HG02885 (cell line): ENCODE data around the gene CNIH1.
"Not testable (repeated sequence)": the region's sequence is repeated elsewhere in the genome, so short reads cannot be mapped to it uniquely, and the experiment has no call there.

Source experiments
- ATAC-seq: cut with Tn5 transposase; IDR thresholded peaks from one replicate; pipeline ENCODE4 v1.9.1; 2021; ENCODE audit warnings: mild to moderate bottlenecking; ENCODE audit not compliant: unreplicated experiment, poor library complexity

CNIH1 gene

DNA sequence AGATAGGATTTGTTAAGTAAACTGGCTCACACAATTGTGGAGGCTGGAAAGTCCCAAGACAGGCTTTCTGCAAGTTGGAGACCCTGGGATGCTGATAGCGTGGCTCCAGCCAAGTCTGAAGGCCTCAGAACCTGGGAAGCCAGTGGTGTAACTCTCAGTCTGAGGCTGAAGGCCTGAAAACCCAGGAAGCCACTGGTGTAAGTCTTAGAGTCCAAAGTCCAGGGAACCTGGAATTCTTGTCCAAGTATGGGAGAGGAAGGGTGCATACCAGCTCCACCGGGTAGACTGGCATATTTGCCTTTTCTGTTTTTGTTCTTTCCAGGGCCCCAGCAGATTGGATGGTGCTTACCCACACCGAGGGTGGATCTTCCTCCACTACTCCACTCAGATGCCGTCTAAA, 29.5 kb upstream of the CNIH1 start:
- no peak for ATAC-seq

DNA sequence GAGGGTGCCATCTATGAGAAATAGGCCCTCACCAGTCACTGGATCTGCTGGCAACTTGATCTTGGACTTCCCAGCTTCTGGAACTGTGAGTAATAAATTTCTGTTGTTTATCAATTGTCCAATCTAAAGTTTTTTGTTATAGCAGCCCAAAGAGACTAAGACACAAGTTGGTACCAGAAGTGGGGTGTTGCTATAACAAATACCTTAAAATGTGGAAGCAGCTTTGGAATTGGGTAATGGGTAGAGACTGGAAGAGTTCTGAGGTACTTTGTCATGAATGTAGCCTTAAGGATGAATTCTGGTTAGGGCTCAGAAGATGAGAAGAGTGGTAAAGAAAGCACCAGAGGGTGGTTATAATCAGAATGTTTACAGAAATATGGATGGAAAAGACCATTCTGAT, 26.1 kb upstream of the CNIH1 start:
- ATAC-seq = no peak

DNA sequence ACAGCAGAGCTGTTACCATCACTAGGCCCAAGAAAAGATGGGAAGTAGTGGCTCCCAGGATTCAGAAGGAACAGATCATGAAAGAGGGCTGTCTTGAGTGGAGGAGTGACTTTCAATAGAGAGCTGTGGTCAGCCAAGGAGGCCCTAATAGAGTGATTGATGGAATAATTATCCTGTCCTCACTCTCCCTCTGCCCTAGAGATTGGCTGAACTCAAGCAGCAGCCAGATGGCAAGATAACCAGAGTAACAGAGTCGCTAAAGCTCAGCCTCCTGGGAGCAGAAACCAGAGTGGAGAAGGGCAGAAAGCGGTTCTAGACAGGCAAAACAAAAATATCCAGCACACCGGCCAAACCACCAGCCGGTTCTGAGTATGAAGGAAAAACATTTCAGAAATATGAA, 24.5 kb upstream of the CNIH1 start:
- ATAC-seq = no peak

DNA sequence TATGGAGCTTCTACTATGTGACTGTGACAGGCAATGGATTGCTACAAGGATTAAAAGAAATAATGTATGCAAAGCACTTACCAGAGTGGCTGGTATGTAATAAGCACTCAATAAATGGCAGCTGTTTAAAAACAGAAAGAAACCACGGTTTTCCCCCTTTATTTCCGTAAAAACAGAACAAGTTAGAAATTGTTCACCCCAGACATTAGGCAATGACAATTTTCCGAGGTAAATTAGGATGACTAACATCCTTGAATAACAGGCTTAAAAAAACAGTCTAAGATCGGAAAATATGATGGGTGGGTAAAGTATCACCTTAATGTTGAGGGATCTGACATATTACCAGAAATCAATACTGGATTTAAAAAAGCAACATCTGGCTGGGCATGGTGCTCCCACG, 20.9 kb upstream of the CNIH1 start:
- no peak for ATAC-seq

DNA sequence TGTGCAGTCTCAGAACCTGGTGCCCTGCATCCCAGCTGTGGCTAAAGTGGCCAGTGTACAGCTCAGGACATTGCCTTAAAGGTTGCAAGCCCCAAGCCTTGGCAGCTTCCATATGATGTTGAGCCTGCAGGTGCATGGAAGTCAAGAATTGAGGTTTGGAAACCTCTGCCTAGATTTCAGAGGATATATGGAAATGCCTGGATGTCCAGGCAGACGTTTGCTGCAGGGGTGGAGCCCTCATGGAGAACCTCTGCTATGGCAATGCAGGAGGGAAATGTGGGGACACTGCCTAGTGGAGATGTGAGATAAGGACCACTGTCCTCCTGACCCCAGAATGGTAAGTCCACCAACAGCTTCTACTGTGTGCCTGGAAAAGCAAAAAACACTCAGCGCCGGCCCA, 17.9 kb upstream of the CNIH1 start:
- no peak for ATAC-seq

DNA sequence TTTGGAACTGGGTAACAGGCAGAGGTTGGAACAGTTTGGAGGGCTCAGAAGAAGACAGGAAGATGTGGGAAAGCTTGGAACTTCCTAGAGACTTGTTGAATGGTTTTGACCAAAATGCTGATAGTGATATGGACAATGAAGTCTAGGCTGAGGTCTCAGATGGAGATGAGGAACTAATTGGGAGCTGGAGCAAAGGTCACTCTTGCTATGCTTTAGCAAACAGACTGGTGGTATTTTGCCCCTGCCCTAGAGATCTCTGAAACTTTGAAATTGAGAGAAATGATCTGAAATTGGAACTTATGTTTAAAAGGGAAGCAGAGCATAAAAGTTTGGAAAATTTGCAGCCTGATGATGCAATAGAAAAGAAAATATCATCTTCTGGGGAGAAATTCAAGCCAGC, 17.4 kb upstream of the CNIH1 start:
- not testable (repeated sequence) for ATAC-seq

DNA sequence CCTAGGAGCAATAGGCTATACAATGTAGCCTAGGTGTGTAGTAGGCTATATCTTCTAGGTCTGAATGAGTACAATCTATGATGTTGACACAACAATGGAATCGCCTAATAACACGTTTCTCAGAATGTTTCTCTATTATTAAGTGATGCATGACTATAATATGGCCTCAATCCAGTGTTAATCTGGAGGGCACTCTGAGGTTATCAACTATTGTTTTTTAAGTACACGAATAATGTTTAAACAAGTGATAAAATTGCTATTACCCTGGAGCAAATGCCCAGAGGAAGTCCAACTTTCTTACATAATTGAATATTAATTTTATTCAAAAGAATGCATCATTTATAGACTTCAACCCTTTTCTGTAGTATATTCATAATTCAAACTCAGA, 16.4 kb upstream of the CNIH1 start:
- ATAC-seq = no peak

DNA sequence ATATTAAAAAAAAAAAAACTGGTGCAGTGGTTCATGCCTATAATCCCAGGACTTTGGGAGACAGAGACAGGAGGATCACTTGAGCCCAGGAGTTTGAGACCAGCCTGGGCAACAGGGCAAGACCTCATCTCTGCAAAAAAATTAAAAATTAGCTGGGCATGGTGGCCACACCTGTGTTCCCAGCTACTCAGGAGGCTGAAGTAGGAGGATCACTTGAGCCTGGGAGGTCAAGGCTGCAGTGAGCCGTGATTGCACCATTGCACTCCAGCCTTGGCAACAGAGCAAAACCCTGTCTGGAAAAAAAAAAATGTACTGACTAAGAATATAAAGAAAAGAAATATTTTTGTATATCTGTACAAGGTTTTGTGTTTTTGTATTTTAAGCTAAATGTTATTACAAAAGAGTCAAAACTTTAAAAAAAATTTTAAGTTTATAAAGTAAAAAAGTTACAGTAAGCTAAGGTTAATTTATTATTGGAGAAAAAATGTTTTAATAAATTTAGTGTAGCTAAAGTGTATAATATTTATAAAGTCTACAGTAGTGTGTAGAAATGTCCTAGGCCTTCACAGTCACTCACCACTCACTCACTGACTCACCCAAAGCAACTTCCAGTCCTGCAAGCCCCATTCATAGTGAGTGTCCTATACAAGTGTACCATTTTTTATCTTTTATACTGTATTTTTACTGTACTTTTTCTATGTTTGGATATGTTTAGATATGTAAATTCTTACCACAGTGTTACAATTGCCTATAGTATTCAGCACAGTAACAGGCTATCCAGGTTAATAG, 15.8 kb upstream of the CNIH1 start:
- ATAC-seq = not testable (repeated sequence)

DNA sequence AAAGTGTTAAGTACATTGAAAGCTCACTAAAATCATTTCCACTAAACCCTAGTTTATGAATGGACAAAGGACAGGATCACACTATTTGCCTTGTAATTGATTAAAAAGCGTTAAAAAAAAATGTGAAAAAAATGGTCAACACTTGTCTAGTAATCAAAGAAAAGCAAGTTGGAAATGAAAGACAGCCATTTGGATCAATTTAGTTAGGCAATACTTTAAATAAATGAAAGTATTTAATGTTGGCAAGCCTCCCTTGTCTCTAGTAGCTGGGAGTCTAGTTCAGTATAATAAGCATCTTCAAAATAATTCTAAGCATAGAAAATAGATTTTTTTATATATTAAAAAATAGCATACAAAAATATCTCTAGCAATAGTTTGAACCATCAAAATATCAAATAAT, 14.2 kb upstream of the CNIH1 start:
- ATAC-seq = no peak

DNA sequence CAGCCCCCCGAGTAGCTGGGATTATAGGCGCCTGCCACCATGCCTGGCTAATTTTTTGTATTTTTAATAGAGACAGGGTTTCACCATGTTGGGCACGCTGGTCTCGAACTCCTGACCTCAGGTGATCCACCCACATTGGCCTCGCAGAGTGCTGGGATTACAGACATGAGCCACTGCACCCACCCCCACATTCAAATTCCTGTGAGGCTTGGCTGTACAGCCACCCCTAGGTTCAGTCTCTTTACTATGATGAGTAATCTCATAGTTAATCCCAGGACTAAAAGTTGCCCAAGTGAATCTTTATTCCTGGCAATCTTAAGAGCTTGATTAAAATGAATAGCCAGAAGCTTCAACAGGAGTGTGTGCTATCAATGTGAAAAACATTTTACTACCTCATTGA, 12.8 kb upstream of the CNIH1 start:
- not testable (repeated sequence) for ATAC-seq

DNA sequence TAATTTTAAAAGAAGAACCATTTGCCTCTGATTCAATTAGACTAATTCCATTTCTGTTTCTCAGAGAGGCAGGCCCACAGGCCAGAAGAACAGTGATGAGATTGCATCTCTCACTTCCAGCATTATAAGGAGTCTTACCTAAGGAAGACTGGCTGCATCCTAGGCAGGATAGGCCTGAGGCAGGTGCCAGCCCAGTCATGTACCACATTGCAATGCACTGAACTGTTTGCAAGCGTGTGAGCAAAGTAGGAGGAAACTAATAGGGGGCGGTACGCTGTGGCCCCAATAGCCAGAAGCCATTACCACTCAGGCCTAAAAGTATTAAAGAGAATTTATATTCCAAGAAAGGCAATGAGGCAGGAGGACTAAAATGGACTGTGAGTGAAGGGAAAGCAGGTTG, 12.1 kb upstream of the CNIH1 start:
- ATAC-seq = no peak

DNA sequence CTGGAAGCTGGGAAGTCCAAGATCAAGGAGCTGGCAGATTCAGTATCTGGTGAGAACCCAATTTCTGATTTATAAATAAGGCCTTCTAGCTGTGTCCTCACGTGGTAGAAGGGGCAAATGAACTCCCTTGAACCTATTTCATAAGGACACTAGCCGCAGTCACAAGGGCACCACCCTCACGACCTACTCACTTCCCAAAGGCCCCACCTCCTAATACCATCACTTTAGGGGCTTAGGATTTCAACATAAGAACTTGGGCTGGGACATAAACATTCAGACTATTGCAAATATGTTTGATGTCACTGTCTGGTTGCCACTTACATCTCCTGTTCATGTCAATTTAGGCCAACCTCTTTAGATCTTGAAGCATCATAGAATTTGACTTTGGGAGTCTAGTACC, 10.8 kb upstream of the CNIH1 start:
- ATAC-seq = no peak

DNA sequence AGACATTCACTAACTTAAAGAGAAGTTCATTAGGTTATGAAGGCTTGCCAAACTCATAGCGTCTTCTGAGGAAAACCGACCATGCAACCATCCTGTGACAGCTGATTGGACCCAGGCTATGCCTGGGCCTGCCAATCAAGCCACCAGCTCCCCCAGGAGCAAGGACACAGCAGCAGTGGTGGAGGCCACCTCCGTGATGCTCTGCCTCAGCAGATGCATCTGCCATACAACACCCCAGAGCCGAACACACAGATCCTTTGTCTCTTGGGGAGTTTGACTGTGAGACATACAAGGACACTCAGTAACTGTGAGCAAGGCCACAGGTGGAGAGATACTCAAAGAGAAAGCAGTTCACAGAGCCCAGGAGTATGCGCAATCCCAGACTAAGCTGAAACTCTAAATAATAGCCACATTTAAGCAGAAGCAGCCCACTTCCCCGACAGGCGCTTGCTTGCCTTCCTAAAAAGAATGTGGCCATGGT, 10.0 kb upstream of the CNIH1 start:
- no peak for ATAC-seq

DNA sequence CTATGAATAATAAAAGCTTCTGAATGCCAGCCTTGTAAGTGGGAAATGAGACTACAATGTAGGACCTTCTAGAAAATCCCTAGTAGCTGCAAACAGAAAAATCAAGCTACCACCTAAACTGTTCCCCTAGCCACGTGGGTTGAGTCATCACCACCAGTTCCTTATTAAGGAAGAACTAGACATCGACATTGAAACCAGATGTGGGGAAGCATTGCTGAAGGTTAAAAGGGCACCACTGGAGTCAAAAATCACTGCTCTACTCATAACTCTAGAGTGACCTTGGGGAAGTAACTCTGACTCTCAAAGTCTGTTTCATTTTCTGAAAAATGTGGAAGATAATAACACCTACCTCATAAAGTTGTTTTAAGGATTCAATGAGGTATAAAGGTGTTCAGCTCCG, 9.4 kb upstream of the CNIH1 start:
- peak; percentile 91 for ATAC-seq

DNA sequence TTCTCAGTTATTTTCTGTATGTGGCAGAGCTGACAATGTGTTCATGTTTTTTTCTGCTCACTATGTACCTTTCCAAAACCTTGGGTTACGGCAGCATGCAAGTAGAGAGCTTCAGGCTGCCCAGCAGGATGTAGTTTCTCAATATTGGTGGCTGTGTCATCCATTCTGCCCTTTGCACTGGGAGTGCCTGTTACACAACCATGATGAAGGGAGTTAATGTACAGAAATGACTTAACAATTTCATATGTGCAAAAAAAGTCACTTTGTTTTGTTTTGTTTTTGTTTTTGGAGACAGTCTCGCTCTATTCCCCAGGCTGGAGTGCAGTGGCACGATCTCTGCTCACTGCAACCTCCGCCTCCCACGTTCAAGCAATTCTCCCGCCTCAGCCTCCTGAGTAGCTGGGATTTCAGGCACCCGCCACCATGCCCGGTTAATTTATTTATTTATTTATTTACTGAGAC, 6.1 kb upstream of the CNIH1 start:
- no peak for ATAC-seq

DNA sequence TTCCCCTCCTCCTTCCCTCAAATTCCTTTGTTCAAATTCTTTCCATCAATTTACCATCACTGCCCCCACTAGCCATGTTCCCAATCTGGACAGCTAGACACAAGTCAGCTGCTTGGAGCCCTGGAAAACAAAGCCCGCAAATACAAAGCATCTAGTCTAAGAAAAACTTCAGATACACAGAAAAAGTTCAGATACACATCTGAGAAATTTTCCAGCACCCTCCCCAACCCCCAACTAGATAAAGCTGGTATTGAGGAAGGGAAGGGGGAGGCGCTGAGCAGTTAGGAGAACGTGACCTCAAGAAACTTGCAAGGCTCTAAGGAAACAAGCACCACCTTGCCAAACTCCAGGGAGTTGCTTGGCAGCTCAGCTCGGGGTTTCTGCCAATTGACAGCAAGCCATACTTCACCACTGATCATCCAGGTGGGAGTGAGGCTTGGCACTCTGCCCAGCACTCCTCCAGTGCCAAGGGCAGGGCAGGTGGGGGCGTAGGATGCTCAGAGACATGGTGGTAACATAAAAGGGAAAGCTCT, 5.1 kb upstream of the CNIH1 start:
- ATAC-seq = no peak

DNA sequence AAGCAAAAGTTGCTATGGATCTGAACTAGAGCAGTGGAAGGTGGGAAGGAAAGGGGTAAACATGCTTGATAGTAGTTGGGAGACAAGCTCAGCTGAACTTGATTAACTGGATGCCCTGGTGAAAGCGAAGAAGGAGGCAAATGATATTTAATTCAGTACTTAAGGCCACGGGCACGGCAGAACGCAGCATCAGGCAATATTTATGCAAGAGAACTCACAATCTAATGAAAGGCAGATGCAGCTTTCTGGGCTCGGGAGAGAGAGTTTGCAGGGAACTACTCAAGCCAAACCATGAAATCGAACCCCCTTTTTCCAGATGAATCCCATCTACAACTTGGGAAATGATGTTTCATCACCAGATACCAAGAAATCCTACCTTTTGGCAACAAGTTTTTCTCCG, 3.5 kb upstream of the CNIH1 start:
- no peak for ATAC-seq

DNA sequence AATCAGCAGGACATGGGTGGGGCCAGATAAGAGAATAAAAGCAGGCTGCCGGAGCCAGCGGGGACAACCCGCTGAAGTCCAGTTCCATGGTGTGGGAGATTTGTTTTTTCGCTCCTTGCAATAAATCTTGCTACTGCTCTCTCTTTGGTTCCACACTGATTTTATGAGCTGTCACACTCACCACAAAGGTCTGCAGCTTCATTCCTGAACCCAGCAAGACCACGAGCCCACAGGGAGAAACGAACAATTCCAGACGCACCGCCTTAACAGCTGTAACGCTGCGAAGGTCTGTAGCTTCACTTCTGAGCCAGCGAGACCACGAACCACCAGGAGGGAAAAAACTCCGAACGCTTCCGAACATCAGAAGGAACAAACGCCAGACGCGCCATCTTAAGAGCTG, 2.8 kb upstream of the CNIH1 start:
- no peak for ATAC-seq

DNA sequence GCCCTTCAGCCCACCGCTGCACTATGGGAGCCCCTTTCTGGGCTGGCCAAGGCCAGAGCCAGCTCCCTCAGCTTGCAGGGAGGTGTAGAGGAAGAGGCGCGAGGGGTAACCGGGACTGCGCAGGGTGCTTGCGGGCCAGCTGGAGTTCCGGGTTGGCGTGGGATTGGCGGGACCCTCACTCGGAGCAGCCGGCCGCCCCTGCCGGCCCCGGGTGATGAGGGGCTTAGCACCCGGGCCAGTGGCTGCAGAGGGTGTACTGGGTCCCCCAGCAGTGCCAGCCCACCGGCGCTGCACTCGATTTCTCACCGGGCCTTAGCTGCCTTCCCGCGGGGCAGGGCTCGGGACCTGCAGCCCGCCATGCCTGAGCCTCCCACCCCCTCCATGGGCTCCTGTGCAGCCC, 1.8 kb upstream of the CNIH1 start:
- ATAC-seq = not testable (repeated sequence)

DNA sequence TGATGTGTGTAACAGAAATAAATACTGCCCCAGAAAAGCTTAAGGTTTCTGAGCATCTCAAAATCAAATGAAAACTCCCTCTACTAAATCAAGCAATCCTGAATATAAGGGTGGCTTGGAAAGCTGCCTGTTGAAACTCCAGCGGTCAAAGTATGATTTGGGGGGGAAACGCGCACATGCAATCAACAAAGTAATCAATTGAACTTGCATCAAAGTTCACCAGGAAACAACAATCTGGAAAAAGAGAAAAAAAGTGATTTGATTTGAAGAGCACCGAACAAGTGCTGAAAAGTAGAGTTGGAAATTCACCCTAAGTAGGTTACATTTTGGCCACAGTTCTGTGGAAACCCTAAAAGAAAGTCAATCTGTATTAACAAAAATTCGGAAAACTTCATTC, 700 bp downstream of the CNIH1 start:
- ATAC-seq = no peak

DNA sequence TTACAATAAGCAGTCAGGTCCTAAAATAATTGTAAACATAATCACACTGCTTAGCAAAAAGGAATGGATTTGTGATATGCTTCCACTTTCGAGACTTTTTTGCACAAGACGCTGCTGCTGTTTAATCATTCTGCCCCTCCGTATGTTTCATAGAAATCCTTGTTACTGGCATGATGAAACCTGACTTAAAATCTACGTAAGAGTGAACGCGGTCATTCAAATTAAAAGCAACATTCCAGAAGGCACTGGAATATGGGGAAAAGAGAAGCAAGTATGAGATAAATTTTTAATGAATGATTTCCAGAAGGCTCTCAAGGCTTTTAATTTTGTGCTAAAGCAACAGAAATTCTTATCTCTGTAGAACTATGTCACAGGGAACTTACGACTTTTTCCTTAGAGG, 1.1 kb downstream of the CNIH1 start:
- ATAC-seq = no peak

DNA sequence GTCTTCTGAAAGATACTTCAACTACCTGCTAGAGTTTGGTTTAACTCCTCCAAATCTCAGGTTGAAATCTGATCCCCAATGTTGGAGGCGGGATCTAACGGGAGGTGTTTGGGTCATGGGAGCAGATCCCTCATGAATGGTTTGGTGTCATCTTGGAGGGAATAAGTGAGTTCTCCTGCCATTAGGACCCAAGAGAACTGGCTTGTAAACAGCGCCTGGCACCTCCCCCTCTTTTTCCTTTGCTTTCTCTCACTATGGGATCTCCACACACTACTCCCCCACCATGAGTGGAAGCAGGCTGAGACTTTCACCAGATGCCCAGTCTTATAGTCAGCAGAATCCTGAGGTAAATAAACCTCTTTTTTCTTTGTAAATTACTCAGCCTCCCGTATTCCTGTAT, 2.5 kb downstream of the CNIH1 start:
- no peak for ATAC-seq
